HG02884 (cell line): ENCODE data around the gene ABO.
"Not testable (repeated sequence)": the region's sequence is repeated elsewhere in the genome, so short reads cannot be mapped to it uniquely, and the experiment has no call there.

Source experiments
- ATAC-seq: cut with Tn5 transposase; IDR thresholded peaks from one replicate; pipeline ENCODE4 v1.9.1; 2021; ENCODE audit warnings: mild to moderate bottlenecking, moderate library complexity; ENCODE audit not compliant: unreplicated experiment

Gene ABO

GRCh38 chr9:133264235-133264764 lies 10.7 kb downstream of the ABO start:
- ATAC-seq, result no peak

- no peak for ATAC-seq
These were observed 11.4 kb downstream of the ABO start for GRCh38 chr9:133263557-133263956.

GRCh38 chr9:133262226-133262625 lies 12.8 kb downstream of the ABO start:
- ATAC-seq, result no peak

- ATAC-seq, result no peak
These were observed 13.3 kb downstream of the ABO start for GRCh38 chr9:133261753-133262120.

GRCh38 chr9:133261103-133261752 lies 13.8 kb downstream of the ABO start:
- no peak for ATAC-seq

- ATAC-seq, result no peak
These were observed 14.5 kb downstream of the ABO start for GRCh38 chr9:133260334-133261102.

GRCh38 chr9:133258061-133259015 lies 16.7 kb downstream of the ABO start:
- no peak for ATAC-seq

- no peak for ATAC-seq
These were observed 17.5 kb downstream of the ABO start for GRCh38 chr9:133257465-133257956.

GRCh38 chr9:133256686-133257091 lies 18.3 kb downstream of the ABO start:
- no peak for ATAC-seq

- no peak for ATAC-seq
These were observed 18.9 kb downstream of the ABO start for GRCh38 chr9:133256136-133256461.

GRCh38 chr9:133255371-133256135 lies 19.4 kb downstream of the ABO start:
- ATAC-seq, result no peak

- no peak for ATAC-seq
These were observed 20.5 kb downstream of the ABO start for GRCh38 chr9:133254471-133254870.

GRCh38 chr9:133253268-133253667 lies 21.7 kb downstream of the ABO start:
- ATAC-seq, result no peak

GRCh38 chr9:133252301-133253020 lies 22.5 kb downstream of the ABO start:
- ATAC-seq, result no peak

- no peak for ATAC-seq
These were observed 23.2 kb downstream of the ABO start for GRCh38 chr9:133251773-133252172.

GRCh38 chr9:133251221-133251620 lies 23.8 kb downstream of the ABO start:
- not testable (repeated sequence) for ATAC-seq

- ATAC-seq, result no peak
These were observed 24.2 kb downstream of the ABO start for GRCh38 chr9:133250741-133251170.

GRCh38 chr9:133249337-133249736 lies 25.7 kb downstream of the ABO start:
- ATAC-seq, result no peak

- ATAC-seq, result no peak
These were observed 26.2 kb downstream of the ABO start for GRCh38 chr9:133248726-133249295.
